HG03108 (cell line): Measurements from ENCODE around the gene ARRDC3.
A peak's percentile ranks its signal among the peaks of the same experiment; 100 is the strongest.
"Not testable (repeated sequence)": the region's sequence is repeated elsewhere in the genome, so short reads cannot be mapped to it uniquely, and the experiment has no call there.

ENCODE experiments used
- ATAC-seq: cut with Tn5 transposase; IDR thresholded peaks from one replicate; pipeline ENCODE4 v1.9.1; 2021; ENCODE audit warnings: moderate library complexity; ENCODE audit not compliant: unreplicated experiment

ARRDC3 gene

DNA sequence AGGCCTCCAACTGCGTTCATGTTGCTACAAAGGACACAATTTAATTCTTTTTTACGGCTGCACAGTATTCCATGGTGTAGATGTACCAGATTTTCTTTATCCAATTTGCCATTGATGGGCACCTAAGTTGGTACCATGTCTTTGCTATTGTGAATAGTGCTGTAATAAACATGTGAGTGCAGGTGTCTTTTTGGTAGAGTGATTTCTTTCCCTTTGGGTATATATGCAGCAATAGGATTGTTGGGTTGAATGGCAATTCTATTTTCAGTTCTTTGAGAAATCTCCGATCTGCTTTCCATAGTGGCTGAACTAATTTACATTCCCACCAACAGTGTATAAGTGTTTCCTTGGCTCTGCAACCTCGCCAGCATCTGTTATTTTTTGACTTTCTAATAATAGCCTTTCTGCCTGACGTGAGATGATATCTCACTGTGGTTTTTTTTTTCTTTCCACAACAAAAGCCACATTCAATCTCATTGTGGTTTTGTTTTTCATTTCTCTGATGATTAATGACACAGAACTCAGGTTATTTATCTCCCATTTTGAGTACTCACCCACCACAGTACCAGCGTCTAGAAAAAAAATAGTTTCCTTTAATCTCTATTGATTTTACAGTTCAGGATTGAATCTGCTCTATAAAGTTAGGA lies 21.9 kb downstream of the ARRDC3 start:
- peak; percentile 89 for ATAC-seq

DNA sequence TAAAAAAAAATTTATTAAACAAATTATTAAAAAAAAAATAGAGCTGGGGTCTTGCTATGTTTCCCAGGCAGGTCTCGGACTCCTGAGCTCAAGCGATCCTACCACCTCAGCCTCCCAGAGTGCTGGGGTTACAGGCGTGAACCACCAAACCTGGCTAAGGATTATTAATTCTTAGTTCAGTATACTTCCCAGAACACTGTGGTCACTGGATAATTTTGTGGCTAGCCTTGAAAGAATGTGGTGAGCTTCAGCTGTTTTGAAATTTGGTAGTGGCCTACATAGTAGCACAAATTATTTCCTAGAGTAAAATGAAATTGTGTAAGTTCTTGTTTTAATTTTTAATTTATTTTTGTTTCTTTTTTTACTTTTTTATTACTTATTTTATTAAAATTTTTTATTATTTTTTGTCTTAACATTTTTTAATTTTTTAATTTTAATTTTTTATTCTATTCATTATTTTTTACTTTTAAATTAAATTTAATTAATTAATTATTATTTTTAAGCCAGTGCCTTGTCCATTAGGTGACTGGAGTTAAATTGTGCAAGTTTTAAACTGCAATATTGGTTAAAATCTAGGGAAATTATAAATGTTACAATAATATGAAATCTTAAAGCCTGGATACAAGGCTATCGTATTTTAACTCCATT lies 23.0 kb downstream of the ARRDC3 start:
- no peak for ATAC-seq

DNA sequence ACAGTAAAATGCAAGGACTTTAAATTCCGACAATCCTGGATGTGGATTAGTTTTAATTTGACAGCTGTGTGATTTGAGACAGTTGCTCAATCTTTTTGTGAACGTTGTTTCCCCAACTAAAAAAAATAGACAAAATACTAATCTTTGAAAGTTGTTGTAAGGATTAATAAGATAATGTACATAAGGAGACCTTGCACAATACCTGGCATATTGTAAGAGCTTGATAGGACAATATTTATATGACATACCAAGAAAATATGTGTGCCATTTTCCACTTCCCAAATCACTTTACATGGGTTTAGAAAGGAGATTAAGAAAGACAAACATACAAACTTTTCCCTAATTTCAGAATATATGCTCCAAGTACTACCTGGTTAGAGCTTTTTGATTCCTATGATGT lies 25.3 kb downstream of the ARRDC3 start:
- no peak for ATAC-seq

DNA sequence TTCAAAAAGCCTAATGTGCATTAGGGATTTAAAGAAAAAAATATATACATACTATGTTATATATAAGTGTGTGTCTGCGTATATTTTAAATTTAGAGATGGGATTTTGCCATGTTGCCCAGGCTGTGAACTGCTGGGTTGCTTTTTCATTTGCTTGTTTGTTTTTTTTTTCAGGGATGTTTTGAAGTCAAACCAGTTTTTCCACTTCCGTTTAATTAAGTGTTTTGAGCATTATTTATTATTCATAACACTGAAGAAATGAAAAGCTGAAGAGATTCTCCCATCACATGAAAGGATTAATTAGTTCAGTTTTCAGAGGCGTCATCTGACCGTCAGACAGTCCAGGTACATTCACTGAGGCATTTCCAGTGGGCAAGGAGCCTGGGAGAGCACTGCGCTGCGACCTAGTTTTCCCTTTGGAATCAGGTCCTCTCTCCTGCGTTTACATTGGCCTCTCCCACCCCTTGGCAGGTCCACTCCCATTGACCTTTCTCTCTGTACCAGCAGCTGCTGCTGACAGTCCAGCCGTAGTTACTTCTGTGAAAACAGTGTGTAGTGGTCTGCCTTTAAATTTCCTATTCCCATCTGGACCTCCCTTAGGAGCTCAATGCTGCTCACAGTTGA lies 26.0 kb downstream of the ARRDC3 start:
- ATAC-seq = no peak

DNA sequence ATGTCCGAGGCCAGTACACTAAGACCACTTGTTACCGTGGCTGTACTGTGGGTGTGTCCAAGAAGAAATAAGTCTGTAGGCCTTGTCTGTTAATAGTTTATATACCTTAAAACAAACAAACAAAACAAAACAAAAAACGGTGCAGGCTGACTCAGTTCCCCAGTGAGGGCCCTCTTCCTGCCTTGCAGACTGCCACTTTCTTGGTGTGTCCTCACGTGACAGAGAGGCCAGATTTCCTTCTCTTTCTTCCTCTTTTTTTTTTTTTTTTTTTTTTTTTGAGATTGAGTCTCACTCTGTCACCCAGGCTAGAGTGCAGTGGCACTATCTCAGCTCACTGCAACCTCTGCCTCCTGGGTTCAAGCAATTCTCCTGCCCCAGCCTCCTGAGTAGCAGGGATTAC lies 28.2 kb downstream of the ARRDC3 start:
- ATAC-seq = not testable (repeated sequence)

DNA sequence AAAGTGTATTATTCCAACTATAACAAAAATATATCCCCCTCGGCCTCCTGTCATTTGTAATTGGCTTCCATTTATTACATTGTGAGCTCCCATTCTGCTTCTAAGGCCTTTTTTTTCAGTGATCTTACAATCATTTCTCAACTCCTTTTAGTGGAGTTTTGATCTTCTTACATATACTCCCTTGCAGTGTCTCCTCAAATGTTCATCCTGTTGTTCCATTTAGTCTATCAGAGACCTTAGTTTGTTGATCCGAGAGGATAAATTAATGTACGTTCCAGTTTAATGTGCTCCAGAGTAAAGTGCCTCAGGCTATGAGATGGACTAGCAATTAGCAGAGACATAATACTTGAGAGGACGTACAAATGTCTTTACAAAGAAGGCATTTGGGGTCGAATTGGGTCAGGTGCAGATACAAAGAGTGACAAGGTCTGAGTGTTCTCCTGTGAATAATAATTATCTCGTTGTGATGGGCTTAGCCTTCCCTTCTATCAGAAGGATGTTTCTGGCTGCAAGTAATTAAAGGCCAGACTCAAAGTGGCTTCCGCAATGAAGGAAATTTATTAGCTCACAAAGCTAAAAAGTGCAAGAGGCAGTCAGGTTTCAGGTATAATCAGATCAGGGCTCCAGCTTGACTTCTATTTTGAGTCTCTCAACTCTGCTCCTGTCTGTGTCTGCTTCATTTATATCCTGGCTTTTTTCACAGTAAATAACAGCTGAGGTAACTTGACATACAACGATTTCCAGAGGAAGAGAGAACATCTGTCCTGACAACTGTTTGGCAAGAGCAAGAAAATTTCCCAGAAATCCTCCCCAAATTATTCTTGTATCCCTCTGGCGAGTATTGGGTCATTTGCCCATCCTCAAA lies 30.1 kb downstream of the ARRDC3 start:
- ATAC-seq = no peak

DNA sequence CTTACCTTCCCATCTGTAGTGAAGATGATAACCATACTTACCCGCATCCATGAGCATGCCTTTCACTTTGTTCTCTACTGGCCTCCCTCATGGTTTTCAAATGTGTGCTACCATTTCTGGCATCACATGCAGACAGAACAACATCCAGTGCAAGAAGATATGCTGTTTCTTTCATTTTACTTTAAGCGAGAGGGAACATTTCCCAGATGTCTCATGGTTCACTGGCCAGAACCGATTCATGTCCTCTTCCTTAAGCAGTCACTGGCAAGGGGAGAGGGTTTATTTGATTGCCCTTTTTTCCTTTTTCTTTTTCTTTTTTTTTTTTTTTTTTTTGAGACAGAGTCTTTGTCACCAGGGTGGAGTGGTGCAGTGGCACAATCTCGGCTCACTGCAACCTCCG lies 37.7 kb downstream of the ARRDC3 start:
- ATAC-seq = no peak

DNA sequence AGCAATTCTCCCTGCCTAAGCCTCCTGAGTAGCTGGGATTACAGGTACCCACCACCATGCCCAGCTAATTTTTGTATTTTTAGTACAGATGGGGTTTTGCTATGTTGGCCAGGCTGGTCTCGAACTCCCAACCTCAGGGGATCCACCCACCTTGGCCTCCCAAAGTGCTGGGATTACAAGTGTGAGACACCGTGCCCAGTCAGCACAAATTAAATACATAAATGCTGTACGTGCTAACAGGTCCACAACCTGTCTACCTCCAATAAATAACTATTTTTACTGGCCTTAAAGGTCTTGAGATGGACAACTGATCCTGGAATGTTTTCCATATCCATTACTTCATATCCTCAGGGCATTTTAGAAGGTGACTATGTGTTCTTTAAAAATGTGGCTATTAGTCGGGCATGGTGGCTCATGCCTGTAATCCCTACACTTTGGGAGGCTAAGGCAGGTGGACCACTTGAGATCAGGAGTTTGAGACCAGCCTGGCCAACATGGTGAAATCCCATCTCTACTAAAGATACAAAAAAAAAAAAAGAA lies 38.4 kb downstream of the ARRDC3 start:
- not testable (repeated sequence) for ATAC-seq

DNA sequence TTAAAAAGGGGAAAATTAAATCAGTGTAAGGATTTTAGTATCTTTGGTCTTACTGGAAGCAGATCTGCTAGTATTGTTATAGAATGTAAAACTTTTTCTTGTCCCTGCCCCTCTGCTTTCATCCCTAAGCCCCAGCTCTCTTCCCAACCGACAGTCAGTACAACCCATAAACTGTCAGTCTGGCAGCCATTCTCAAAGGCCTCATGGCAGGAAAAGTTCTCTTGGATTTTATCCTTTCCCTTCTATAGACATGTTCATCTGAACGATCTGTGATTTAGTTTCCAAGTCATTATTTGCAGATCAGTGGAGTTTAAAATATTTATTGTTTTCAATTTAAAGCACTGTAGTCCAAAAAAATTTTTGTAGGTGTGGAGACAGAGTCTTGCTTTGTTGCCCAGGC lies 39.2 kb downstream of the ARRDC3 start:
- ATAC-seq = no peak

DNA sequence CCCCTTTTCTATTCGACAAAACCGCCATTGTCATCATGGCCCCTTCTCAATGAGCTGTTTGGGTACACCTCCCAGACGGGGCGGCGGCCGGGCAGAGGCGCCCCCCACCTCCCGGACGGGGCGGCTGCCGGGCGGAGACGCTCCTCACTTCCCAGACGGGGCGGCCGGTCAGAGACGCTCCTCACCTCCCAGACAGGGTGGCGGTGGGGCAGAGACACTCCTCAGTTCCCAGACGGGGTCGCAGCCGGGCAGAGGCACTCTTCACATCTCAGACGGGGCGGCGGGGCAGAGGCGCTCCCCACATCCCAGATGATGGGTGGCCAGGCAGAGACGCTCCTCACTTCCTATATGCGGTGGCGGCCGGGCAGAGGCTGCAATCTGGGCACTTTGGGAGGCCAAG lies 40.2 kb downstream of the ARRDC3 start:
- ATAC-seq = not testable (repeated sequence)

DNA sequence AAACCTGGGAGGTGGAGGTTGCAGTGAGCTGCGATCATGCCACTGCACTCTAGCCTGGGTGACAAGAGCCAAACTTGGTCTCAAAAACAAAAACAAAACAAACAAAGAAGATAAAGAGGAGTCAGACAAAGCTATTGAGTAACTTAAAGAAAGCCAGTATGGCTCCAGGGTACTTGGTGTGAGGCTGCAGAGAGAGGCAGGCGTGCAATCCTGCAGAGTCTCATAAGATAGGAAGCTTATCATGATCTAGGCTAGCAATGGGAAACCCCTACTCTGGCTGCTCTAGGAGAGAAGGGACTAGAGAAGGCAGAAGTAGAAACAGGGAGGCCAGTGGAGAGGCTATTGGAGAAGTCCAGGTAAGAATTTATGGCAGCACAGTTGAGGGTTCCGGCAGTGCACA lies 42.0 kb downstream of the ARRDC3 start:
- no peak for ATAC-seq

DNA sequence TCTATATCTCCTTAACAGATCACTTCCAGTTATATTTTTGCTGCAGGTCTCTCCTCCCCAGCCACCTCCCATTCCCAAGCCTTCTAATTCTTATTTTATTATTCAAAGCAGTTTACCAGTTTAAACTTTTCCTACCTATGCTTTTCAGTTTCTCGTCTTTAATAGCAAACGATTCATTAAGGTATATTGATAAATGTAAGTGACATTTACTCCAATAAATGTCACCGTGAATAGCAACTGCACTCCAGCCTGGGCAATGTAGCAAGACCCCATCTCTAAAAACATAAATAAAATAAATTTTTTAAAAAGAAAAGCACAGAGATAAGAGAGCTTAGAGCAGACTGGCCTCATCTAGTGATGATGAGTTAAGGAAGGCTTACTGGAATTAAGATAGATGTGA lies 42.6 kb downstream of the ARRDC3 start:
- no peak for ATAC-seq

DNA sequence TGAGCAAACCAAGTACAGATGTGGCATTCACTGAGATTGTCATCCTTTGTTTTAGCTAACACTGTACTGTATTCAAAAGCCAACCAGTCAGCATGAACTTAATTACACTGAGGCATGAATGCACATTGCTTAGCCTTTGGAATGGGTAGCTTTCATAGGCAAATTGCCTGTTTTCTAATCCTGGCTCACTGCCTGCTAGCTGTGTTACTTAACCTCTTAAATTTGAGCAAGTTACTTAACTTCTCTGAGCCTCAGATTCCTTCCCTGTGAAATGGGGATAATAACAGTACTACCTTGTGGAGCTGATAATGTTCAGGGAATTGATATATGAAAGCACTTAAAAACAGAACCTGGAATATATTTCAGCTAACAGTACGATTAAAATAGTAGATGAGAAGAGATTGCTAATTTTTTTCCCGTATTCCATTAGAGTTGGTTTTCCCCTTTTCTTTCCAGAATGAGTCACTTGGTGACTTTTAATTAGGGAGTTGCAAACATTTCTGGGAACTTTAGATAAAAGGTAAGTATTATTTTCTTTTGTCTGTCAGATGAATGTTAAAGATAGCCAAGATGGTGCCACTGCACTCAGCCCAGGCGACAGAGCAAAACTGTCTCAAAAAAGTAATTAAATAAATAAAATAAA lies 43.9 kb downstream of the ARRDC3 start:
- ATAC-seq = no peak

DNA sequence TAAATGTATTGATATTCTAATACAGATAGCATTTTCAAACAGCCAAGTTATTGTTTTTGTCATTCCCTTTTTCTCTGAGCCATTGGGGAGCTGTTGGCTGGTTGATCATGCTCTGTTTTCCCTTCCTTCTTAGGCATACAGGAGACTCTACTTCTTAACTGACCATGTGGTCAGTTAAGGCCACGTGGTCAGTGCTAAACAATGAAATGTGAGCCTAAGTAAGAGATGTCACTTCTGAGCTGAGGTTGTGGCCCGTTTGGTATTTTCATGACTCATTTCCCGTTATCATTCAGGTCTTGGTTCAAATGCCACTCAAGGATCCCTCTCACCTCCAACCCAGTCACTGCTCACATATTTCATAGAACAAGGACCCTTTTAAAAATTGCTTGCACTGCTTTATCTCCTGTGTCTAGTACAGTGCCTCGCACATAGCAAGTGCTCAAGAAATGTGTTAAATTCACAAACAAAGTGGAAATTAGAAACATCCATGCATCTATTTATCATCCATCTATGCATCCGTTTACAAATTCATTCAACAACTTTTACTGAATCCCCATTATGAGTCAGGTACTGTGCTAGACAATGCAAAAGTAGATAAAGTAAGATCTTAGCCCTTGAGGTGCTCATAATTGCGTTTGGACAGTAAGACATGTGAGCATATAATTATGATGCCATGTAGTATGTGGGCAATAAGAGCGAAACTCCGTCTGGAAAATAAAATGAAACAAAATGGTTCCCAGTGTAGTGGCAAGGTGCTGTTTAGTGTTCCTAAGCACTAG lies 50.7 kb downstream of the ARRDC3 start:
- ATAC-seq = no peak

DNA sequence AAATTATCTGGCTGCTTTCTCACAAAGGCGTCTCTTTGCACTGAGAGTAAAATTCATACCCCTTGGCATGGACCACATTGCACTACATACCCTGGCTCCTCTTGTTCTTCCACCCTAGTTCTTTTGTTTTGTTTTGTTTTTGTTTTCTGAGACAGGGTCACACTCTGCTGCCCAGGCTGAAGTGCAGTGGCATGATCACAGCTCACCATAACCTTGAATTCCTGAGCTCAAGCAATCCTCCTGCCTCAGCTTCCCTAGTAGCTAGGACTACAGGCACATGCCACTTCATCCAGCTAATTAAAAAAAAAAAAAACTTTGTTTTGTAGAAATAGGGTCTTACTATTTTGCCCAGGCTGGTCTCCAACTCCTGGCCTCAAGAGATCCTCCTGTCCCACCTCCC lies 51.4 kb downstream of the ARRDC3 start:
- no peak for ATAC-seq

DNA sequence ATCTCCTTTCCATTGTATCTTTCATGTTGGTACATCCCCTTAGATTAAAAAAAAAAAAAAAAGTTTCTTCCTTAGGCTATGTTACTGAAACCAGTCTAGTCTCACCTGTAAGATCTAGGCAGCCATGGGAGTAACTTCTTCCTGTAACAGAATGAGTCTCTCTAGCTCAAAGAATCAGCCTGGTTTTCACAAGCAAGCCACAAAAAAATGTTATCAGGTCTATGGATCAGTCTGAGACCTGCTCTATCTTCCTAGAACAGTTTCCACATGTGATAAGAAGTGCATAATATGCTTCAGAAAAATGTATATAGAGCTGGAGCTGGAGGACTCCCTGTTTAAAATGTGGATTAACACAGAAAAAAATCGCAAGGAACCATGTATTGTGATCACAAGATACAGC lies 53.8 kb downstream of the ARRDC3 start:
- no peak for ATAC-seq

DNA sequence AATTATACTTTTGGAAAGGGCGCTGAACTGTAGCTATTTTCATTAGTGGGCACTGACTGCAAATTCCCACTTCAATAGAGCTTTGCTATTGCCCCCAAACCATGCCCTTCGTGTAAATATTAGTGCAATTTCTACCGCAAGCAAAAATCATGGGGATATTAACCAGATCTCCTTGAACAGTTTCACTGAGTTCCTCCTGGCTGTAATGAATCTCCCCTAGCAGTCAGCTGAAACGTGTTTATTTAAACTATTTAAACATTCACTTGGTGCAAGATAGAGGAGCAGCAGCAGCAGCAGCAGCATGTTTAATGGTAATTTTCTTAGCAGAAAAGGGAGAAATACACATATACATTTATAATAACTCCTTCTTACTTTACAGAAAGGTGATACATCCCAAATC lies 54.4 kb downstream of the ARRDC3 start:
- no peak for ATAC-seq

DNA sequence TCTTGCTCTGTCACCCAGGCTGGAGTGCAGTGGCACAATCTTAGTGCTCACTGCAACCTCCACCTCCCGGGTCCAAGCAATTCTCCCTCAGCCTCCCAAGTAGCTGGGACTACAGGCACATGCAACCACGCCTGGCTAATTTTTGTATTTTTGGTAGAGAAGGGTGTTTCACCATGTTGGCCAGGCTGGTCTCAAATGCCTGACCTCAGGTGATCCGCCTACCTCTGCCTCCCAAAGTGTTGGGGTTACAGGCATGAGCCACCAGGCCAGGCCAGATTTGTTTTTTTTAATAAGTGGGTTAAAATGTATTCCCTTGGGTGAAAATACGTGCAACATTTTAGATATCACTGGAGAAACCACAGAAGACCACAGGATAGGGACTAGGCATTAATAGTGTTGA lies 60.1 kb downstream of the ARRDC3 start:
- not testable (repeated sequence) for ATAC-seq

DNA sequence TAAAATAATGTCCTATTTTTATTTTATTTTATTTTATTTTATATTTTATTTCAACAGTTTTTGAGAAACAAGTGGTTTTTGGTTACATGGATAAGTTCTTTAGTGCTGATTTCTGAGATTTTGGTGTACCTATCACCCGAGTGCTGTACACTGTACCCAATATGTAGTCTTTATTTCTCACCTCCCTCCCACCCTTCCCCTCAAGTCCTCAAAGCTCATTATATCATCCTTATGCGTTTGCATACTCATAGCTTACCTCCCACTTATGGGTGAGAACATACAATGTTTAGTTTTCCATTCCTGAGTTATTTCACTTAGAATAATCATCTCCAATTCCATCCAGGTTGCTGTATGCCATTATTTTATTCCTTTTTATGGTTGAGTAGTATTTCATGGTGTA lies 63.5 kb downstream of the ARRDC3 start:
- ATAC-seq = no peak

DNA sequence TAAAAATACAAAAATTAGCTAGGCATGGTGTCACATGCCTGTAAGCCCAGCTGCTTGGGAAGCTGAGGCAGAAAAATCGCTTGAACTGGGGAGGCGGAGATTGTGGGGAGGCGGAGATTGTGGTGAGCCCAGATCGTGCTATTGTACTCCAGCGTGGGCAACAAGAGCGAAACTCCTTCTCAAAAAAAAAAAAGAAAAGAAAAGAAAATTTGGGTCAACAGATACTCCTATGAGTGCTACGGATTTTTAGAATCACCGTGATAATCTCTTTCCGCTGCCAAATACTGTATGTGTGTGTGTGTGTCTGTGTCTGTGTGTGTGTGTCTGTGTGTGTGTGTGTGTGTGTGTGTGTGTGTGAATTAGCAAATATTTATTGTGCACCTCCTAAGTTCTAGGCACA lies 64.4 kb downstream of the ARRDC3 start:
- ATAC-seq = no peak
